Sigmoid colon (tissue), 4 donors: ENCODE measurements around the gene INKA1.

Source experiments
- CTCF ChIP-seq, 4 experiments: fragments of 450-650 bp in 3 of 4; fragments of 200-600 bp in 1 of 4; IDR thresholded peaks; one replicate each; pipeline ENCODE4 v1.5.1; 2016 to 2019; ENCODE audit warnings: antibody characterized with exemption in 4 of 4, mild to moderate bottlenecking in 3 of 4, moderate library complexity in 2 of 4
- POLR2A ChIP-seq, 2 donors: fragments of 450-650 bp; IDR thresholded peaks; one replicate each; pipeline ENCODE4 v1.6.1; 2016; ENCODE audit warnings: antibody characterized with exemption in 2 of 2, mild to moderate bottlenecking in 2 of 2, moderate library complexity in 2 of 2
- POLR2AphosphoS5 ChIP-seq, 4 donors: sonication (generic); formaldehyde crosslinking; IDR thresholded peaks; one replicate each; pipeline ENCODE4 v1.6.1; 2017; ENCODE audit warnings: antibody characterized with exemption in 4 of 4

- TF ChIP-seq CTCF (IDR thresholded peaks at IDR 0.05): no peak
- no peak for TF ChIP-seq POLR2AphosphoS5 (IDR thresholded peaks at IDR 0.05)
- TF ChIP-seq POLR2A (IDR thresholded peaks at IDR 0.05): no peak
These were observed 38.1 kb downstream of the INKA1 start for GRCh38 chr3:49841126-49841696.
